Stomach (tissue), 9 donors: ENCODE measurements around the gene GDF7. TPM values are rescaled to one million over a fixed set of nuclear protein-coding genes. Genes with fewer than 3 reads are reported as not detected.

Experiments used
- DNase-seq, 2 donors: peaks; one replicate each; pipeline versions ENCODE4 v3.0.0 to v3.0.0-alpha.2; 2013 to 2019
- H3K27ac ChIP-seq, 5 donors: fragments of 200-600 bp in 4 of 5; sonication (generic) in 4 of 5; one replicate each; pipeline ENCODE4 v1.5.1; 2013 to 2019; ENCODE audit warnings: mild to moderate bottlenecking in 1 of 5, moderate library complexity in 1 of 5
- H3K27me3 ChIP-seq, 3 donors: fragments of 200-600 bp; sonication (generic); one replicate each; pipeline ENCODE4 v1.5.1; 2017 to 2019; ENCODE audit warnings: mixed run types in 1 of 3
- H3K36me3 ChIP-seq, 4 donors: fragments of 200-600 bp; sonication (generic); 1 replicate in 3 of 4; 2 replicates in 1 of 4; pipeline ENCODE4 v1.5.1; 2016 to 2019
- H3K4me1 ChIP-seq, 4 donors: fragments of 200-600 bp; sonication (generic); one replicate each; pipeline ENCODE4 v1.5.1; 2016 to 2019
- H3K4me3 ChIP-seq, 4 donors: fragments of 200-600 bp; sonication (generic) in 3 of 4; one replicate each; pipeline ENCODE4 v1.5.1; 2016 to 2019; ENCODE audit warnings: mild to moderate bottlenecking in 1 of 4
- H3K9me3 ChIP-seq, 4 donors: fragments of 200-600 bp; sonication (generic); one replicate each; pipeline ENCODE4 v1.5.1; 2016 to 2019
- EP300 ChIP-seq: sonication (generic); formaldehyde crosslinking; IDR thresholded peaks from one replicate; pipeline ENCODE4 v1.6.1; 2017; ENCODE audit warnings: antibody characterized with exemption
- POLR2A ChIP-seq, 4 donors: fragments of 450-650 bp; IDR thresholded peaks; one replicate each; pipeline ENCODE4 v1.6.1; 2016; ENCODE audit warnings: antibody characterized with exemption in 4 of 4, control low read depth in 2 of 4, mild to moderate bottlenecking in 1 of 4, moderate library complexity in 1 of 4
- POLR2AphosphoS5 ChIP-seq, 3 donors: sonication (generic); formaldehyde crosslinking; IDR thresholded peaks; one replicate each; pipeline ENCODE4 v1.6.1; 2016; ENCODE audit warnings: antibody characterized with exemption in 3 of 3
- WGBS, 5 donors: extraction: QIAGEN DNeasy Blood & Tissue Kit in 3 of 5; methylation state at CpG; one replicate each; pipeline versions ENCODE4 v1.1.5 to v1.1.7; 2013 to 2018; 5-methylcytosine and 5-hydroxymethylcytosine counted together
- intact Hi-C: fragments of 100-400 bp; cut with DNase I; formaldehyde crosslinking; loops from one replicate; pipeline ENCODE4 v1.15.1; 2023; ENCODE audit warnings: low total_unique reads
- polyA plus RNA-seq, 3 donors: library from polyadenylated mRNA; stranded (reverse); fragments of 200-250 nt; gene quantifications; one replicate each; pipeline ENCODE4 v1.2.3, GENCODE V29; 2013
- total RNA-seq, 5 donors: library from RNA; depleted of rRNA; stranded (reverse); fragments of >200 nt; gene quantifications; one replicate each; pipeline versions ENCODE4 v1.1.0 to v1.2.3, GENCODE V29; 2014 to 2016
- TF ChIP-seq, protein P1 (sequence below), 7 experiments: fragments of 450-650 bp in 4 of 7; fragments of 200-600 bp in 3 of 7; sonication (generic) in 3 of 7; IDR thresholded peaks; one replicate each; pipeline ENCODE4 v1.5.1; 2016 to 2019; ENCODE audit warnings: antibody characterized with exemption in 7 of 7, control low read depth in 2 of 7, mild to moderate bottlenecking in 1 of 7
- donor health status: healthy with polysubstance abuse.
- donor health status: Bipolar disorder and iron deficiency.
- donor health status: healthy.

The GDF7 gene
- total and polyA plus RNA-seq, 8 donors, result 0.10 to 1.3 (median 0.37) TPM; not detected in 3

DNA sequence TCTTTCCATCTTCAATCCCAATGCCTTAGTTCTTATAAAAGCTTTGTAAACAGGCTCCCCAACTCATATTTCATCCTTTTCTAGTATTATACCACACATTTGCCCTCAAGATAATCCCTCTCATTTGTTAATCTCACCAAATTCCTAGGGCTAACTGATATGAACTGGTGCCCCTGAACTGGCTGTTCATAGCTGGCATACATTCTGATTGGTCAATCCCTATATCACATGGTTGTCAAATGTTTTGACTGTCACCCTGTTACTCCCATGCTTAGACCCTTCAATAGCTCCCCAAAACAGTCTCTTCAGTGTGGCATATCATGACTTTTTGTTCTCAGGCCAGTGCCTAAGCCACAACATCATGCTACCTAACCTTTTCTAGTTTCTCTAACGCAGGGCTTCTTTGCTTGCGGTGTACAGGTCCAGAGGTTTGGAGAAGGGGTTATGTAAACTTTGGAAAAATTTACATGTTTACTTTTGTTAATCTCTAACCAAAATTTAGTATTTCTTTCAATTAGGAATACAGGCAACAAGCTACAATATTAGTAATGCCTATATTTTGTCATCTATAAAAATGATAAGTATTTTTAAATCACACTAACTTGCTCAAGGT lies 30.5 kb downstream of the GDF7 start:
- 34 to 69% (median 60%) methylated on average over 2 of the region's 2 CpGs for WGBS, 5 donors
- Histone ChIP-seq H3K27ac (no peak overlapping the region), H3K4me3 (no peak overlapping the region), H3K27me3 (no peaks in the 10 kb centered on the region), H3K9me3 (no peaks in the 10 kb centered on the region), H3K4me1 (peaks cover 0 to 10% (median 0%) of the 10 kb centered on the region in 4 donors), H3K36me3 (peaks cover 0 to 43% (median 24%) of the 10 kb centered on the region in 4 donors)
- DNase-seq, result no peak
- TF ChIP-seq, protein P1, sequence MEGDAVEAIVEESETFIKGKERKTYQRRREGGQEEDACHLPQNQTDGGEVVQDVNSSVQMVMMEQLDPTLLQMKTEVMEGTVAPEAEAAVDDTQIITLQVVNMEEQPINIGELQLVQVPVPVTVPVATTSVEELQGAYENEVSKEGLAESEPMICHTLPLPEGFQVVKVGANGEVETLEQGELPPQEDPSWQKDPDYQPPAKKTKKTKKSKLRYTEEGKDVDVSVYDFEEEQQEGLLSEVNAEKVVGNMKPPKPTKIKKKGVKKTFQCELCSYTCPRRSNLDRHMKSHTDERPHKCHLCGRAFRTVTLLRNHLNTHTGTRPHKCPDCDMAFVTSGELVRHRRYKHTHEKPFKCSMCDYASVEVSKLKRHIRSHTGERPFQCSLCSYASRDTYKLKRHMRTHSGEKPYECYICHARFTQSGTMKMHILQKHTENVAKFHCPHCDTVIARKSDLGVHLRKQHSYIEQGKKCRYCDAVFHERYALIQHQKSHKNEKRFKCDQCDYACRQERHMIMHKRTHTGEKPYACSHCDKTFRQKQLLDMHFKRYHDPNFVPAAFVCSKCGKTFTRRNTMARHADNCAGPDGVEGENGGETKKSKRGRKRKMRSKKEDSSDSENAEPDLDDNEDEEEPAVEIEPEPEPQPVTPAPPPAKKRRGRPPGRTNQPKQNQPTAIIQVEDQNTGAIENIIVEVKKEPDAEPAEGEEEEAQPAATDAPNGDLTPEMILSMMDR (IDR thresholded peaks at IDR 0.05), result no peak
- no peak for TF ChIP-seq EP300
- TF ChIP-seq POLR2A (IDR thresholded peaks at IDR 0.05), result no peak
- TF ChIP-seq POLR2AphosphoS5 (IDR thresholded peaks at IDR 0.05), result no peak
- intact Hi-C loops, result no loop called here

DNA sequence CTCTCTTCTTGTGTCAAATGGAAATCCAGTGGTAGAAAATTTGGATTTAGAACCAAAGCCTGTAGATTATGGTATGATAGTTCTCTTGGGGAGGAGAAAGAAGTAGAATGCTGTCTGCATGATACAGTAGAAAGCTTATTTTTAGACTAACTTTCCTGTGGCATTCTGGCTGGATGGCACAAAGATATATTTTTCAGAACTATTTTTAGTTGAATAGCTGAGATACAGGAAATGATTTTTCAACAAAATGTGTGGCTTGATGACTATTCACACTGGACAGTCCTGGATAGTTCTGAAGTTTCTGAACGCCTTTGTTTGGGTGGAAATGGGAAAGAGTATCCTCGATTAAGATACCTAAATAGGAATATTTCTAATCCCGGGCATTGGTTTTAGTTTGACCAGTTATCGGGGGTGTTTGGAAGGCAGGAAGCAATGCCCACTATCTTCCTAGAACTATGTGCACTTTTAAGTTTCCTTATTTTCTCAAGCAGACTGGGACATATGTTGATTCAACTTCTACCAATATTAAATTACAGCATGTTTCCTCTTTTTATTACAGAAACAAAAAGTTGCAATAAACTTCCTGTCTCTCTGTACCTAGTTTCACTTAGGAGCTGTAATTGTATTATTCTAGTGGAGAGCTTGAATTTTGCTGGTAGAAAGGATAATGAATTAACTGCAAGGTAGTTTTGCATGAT lies 32.1 kb downstream of the GDF7 start:
- 65 to 80% (median 71%) methylated on average over 4 of the region's 4 CpGs for WGBS, 5 donors
- intact Hi-C loops, result no loop called here
- Histone ChIP-seq H3K27ac (no peak overlapping the region), H3K4me1 (peaks cover 0 to 10% (median 0%) of the 10 kb centered on the region in 4 donors), H3K4me3 (no peak overlapping the region), H3K9me3 (no peaks in the 10 kb centered on the region), H3K36me3 (peaks cover 0 to 27% (median 16%) of the 10 kb centered on the region in 4 donors), H3K27me3 (no peaks in the 10 kb centered on the region)
- no peak for TF ChIP-seq EP300
- TF ChIP-seq POLR2AphosphoS5 (IDR thresholded peaks at IDR 0.05), result no peak
- TF ChIP-seq, protein P1 (IDR thresholded peaks at IDR 0.05), result no peak
- TF ChIP-seq POLR2A (IDR thresholded peaks at IDR 0.05), result no peak
- DNase-seq, result no peak

DNA sequence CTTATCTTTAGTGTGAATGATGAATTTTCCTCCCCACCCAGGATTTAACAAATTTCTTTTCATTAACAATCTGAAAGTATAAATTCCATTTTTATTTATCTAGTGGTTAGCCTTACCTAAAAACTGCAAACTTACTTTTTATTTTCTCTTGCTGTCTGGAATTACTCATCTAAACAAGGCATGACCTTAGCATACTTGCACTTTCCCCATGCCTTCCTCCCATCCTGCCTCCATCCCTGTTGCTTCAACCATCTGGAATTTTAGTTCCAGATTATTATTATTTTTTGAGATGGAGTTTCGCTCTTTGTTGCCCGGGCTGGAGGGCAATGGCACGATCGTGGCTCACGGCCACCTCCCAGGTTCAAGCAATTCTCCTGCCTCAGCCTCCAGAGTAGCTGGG lies 35.6 kb downstream of the GDF7 start:
- intact Hi-C loops, result no loop called here
- TF ChIP-seq POLR2A (IDR thresholded peaks at IDR 0.05) (no peak), EP300 (no peak), POLR2AphosphoS5 (IDR thresholded peaks at IDR 0.05) (no peak)
- TF ChIP-seq, protein P1 (IDR thresholded peaks at IDR 0.05), result no peak

DNA sequence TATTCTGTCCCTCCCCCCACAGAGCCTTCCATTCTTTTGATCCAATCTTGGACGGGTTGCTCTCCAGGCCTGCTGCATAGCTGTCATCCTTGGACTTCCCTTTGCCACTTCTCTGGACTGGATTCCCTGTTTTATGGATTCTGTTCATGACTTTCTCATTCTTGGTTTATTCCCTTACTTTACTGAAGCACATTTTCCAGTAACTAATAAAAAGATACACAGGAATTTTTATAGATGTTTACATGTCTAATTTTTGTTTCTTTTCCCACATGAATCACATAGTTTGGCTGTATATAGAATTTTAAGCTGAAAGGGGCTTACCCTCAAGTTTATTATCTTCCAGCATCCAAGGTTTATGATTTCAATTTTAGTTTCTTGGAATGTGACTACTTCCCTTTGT lies 37.9 kb downstream of the GDF7 start:
- WGBS, 5 donors, result 80 to 94% (median 89%) methylated on average over 1 of the region's 1 CpG
- Histone ChIP-seq H3K27me3 (no peaks in the 10 kb centered on the region), H3K27ac (no peak overlapping the region), H3K4me1 (peaks cover 0 to 2% (median 0%) of the 10 kb centered on the region in 4 donors), H3K4me3 (no peak overlapping the region), H3K36me3 (peaks cover 0 to 12% (median 7%) of the 10 kb centered on the region in 4 donors), H3K9me3 (no peaks in the 10 kb centered on the region)
- no peak for DNase-seq
- TF ChIP-seq, protein P1 (IDR thresholded peaks at IDR 0.05), result no peak
- TF ChIP-seq POLR2A (IDR thresholded peaks at IDR 0.05) (no peak), POLR2AphosphoS5 (IDR thresholded peaks at IDR 0.05) (no peak), EP300 (no peak)
- intact Hi-C loops, result no loop called here

More for the DNA sequence above, 35.6 kb downstream of the GDF7 start:
- DNase-seq, result no peak
- H3K4me3 ChIP-seq, result no peak overlapping the region
- H3K27me3 ChIP-seq, result no peaks in the 10 kb centered on the region
- peaks cover 0 to 18% (median 8%) of the 10 kb centered on the region in 4 donors for H3K36me3 ChIP-seq
- WGBS, 5 donors, result 97 to 98% (median 97%) methylated on average over 5 of the region's 5 CpGs
- H3K27ac ChIP-seq, result no peak overlapping the region
- peaks cover 0 to 10% (median 0%) of the 10 kb centered on the region in 4 donors for H3K4me1 ChIP-seq
- H3K9me3 ChIP-seq, result no peaks in the 10 kb centered on the region
